ENCODE data around the gene KLF3. TPM values are rescaled to one million over a fixed set of nuclear protein-coding genes. Genes with fewer than 3 reads are reported as not detected.

KLF3 gene
- total and polyA plus RNA-seq, 2 donors from 2014 or later, result 9.3 to 87.7 TPM

GRCh38 chr4:38670939-38671591 lies 7.1 kb downstream of the KLF3 start:
- intact Hi-C loops (cut with DNase I), result loop anchor here (10.0 kb wide), 1 partner anchor 346 kb away; no protein-coding TSS in a partner anchor
- Histone ChIP-seq H3K9me3 (ENCODE audit: control insufficient read depth in 2 of 3, insufficient read depth in 1 of 3, low read length in 3 of 3) (no peaks in the 10 kb centered on the region), H3K27me3 (ENCODE audit: control insufficient read depth, insufficient read depth, low read length) (no peaks in the 10 kb centered on the region), H3K27ac (ENCODE audit: low read depth in 2 of 2, low read length in 2 of 2) (peak overlapping the region; percentile 60 to 93), H3K4me3 (ENCODE audit: low read length in 3 of 3) (peak overlapping the region in 2 of 3 donors; percentile 0 to 2), H3K9ac (ENCODE audit: low read length in 3 of 3) (peak overlapping the region in 2 of 3 donors; percentile 1 to 38), H3K36me3 (ENCODE audit: control insufficient read depth in 2 of 3, insufficient read depth in 3 of 3, low read length in 3 of 3) (peaks cover 0 to 2% (median 0%) of the 10 kb centered on the region in 3 donors), H3K4me1 (ENCODE audit: control insufficient read depth in 2 of 3, insufficient read depth in 2 of 3, low read depth in 1 of 3, low read length in 3 of 3) (peaks cover 28 to 88% (median 50%) of the 10 kb centered on the region in 3 donors)
- TF ChIP-seq CTCF (IDR thresholded peaks at IDR 0.05; ENCODE audit: borderline replicate concordance, extremely low read depth, insufficient read depth), result no peak
- DNase-seq, result no peak
- FAIRE-seq, result no peak

- Histone ChIP-seq H3K36me3 (ENCODE audit: control insufficient read depth in 2 of 3, insufficient read depth in 3 of 3, low read length in 3 of 3) (peaks cover 0 to 2% (median 0%) of the 10 kb centered on the region in 3 donors), H3K27me3 (ENCODE audit: control insufficient read depth, insufficient read depth, low read length) (no peaks in the 10 kb centered on the region), H3K27ac (ENCODE audit: low read depth in 2 of 2, low read length in 2 of 2) (peak overlapping the region; percentile 60 to 93), H3K9me3 (ENCODE audit: control insufficient read depth in 2 of 3, insufficient read depth in 1 of 3, low read length in 3 of 3) (no peaks in the 10 kb centered on the region), H3K4me3 (ENCODE audit: low read length in 3 of 3) (peak overlapping the region in 1 of 3 donors; percentile 0), H3K4me1 (ENCODE audit: control insufficient read depth in 2 of 3, insufficient read depth in 2 of 3, low read depth in 1 of 3, low read length in 3 of 3) (peaks cover 26 to 83% (median 50%) of the 10 kb centered on the region in 3 donors), H3K9ac (ENCODE audit: low read length in 3 of 3) (peak overlapping the region in 1 of 3 donors; percentile 38)
- FAIRE-seq (no peak), DNase-seq (no peak)
- TF ChIP-seq CTCF (IDR thresholded peaks at IDR 0.05; ENCODE audit: borderline replicate concordance, extremely low read depth, insufficient read depth), result no peak
- intact Hi-C loops (cut with DNase I), result loop anchor here (10.0 kb wide), 1 partner anchor 347 kb away; no protein-coding TSS in a partner anchor
These were observed 7.6 kb downstream of the KLF3 start for GRCh38 chr4:38671592-38671940.

- intact Hi-C loops (cut with DNase I), result loop anchor here (10.0 kb wide), 1 partner anchor 347 kb away; no protein-coding TSS in a partner anchor
- no peaks in the 10 kb centered on the region for H3K27me3 ChIP-seq (ENCODE audit: control insufficient read depth, insufficient read depth, low read length)
- peak overlapping the region; percentile 86 to 93 for H3K27ac ChIP-seq (ENCODE audit: low read depth in 2 of 2, low read length in 2 of 2)
- FAIRE-seq, result no peak
- peaks cover 0 to 2% (median 0%) of the 10 kb centered on the region in 3 donors for H3K36me3 ChIP-seq (ENCODE audit: control insufficient read depth in 2 of 3, insufficient read depth in 3 of 3, low read length in 3 of 3)
- H3K4me1 ChIP-seq (ENCODE audit: control insufficient read depth in 2 of 3, insufficient read depth in 2 of 3, low read depth in 1 of 3, low read length in 3 of 3), result peaks cover 24 to 78% (median 50%) of the 10 kb centered on the region in 3 donors
- no peak for TF ChIP-seq CTCF (IDR thresholded peaks at IDR 0.05; ENCODE audit: borderline replicate concordance, extremely low read depth, insufficient read depth)
- no peak for DNase-seq
- no peak overlapping the region for H3K4me3 ChIP-seq (ENCODE audit: low read length in 3 of 3)
- H3K9ac ChIP-seq (ENCODE audit: low read length in 3 of 3), result peak overlapping the region in 2 of 3 donors; percentile 28 to 34
- no peaks in the 10 kb centered on the region for H3K9me3 ChIP-seq (ENCODE audit: control insufficient read depth in 2 of 3, insufficient read depth in 1 of 3, low read length in 3 of 3)
These were observed 8.0 kb downstream of the KLF3 start for GRCh38 chr4:38672074-38672396.

Data from kidney (tissue), 14 donors.